Panc1 (cell line): ENCODE data around the gene BRD3.

Experiments used
- CTCF ChIP-seq: fragments of 450-650 bp; IDR thresholded peaks from 2 replicates; pipeline ENCODE4 v1.5.1; 2017; ENCODE audit warnings: mild to moderate bottlenecking
- POLR2AphosphoS5 ChIP-seq: IDR thresholded peaks from 2 replicates; pipeline ENCODE4 v1.6.1; 2012; ENCODE audit warnings: mild to moderate bottlenecking, low read depth, low read length, moderate library complexity
- SIN3A ChIP-seq: IDR thresholded peaks from 2 replicates; pipeline ENCODE4 v1.6.1; 2012; ENCODE audit warnings: low read depth, mild to moderate bottlenecking, low read length, moderate library complexity, borderline replicate concordance; ENCODE audit not compliant: insufficient read depth
- TCF7L2 ChIP-seq: IDR thresholded peaks from 2 replicates; pipeline ENCODE4 v1.6.1; 2011; ENCODE audit warnings: mild to moderate bottlenecking, low read depth, low read length, inconsistent platforms

- TF ChIP-seq CTCF (no peak), SIN3A (no peak), TCF7L2 (no peak), POLR2AphosphoS5 (no peak)
Observed at GRCh38 chr9:134053401-134053871, 14.4 kb downstream of the BRD3 start.
